Calu3 (cell line): ENCODE data around the gene ADCK2. TPM values are rescaled to one million over a fixed set of nuclear protein-coding genes. Genes with fewer than 3 reads are reported as not detected.

Experiments used
- BruUV-seq: library from RNA; stranded (reverse); fragments of 400-500 nt; replicated peaks from 2 replicates; lab custom pipeline; 2021; lab: Mats Ljungman, UMichigan
- CTCF ChIA-PET: fragments of 300-600 bp; sonication (Branson Sonifier 250); formaldehyde crosslinking; loops from one replicate; lab custom pipeline; 2022; ENCODE audit warnings: antibody characterized with exemption; lab: Charles Lee
- DNase-seq: peaks from one replicate; pipeline ENCODE4 v3.0.0; 2022
- H3K27ac Mint-ChIP-seq: one replicate; pipeline ENCODE4 v1.8.0; 2022; ENCODE audit warnings: mixed read lengths; ENCODE audit not compliant: unreplicated experiment
- H3K27me3 Mint-ChIP-seq: one replicate; pipeline ENCODE4 v1.8.0; 2022; ENCODE audit warnings: mixed read lengths; ENCODE audit not compliant: unreplicated experiment
- H3K36me3 Mint-ChIP-seq: one replicate; pipeline ENCODE4 v1.8.0; 2022; ENCODE audit warnings: mild to moderate bottlenecking, moderate library complexity, mixed read lengths; ENCODE audit not compliant: insufficient read depth, unreplicated experiment
- H3K4me1 Mint-ChIP-seq: one replicate; pipeline ENCODE4 v1.8.0; 2022; ENCODE audit warnings: mild to moderate bottlenecking, low read depth, mixed read lengths; ENCODE audit not compliant: unreplicated experiment
- H3K4me3 Mint-ChIP-seq: one replicate; pipeline ENCODE4 v1.8.0; 2022; ENCODE audit warnings: mild to moderate bottlenecking, low read depth, moderate library complexity, mixed read lengths; ENCODE audit not compliant: unreplicated experiment
- H3K9me3 Mint-ChIP-seq: one replicate; pipeline ENCODE4 v1.8.0; 2022; ENCODE audit warnings: low read depth, mixed read lengths; ENCODE audit not compliant: unreplicated experiment
- intact Hi-C: fragments of 100-400 bp; cut with micrococcal nuclease; formaldehyde crosslinking; loops from one replicate; pipeline ENCODE4 v1.10.0; 2022; ENCODE audit not compliant: unreplicated experiment
- total RNA-seq: library from RNA; stranded (reverse); gene quantifications from 2 replicates; pipeline ENCODE4 v1.2.3, GENCODE V29; 2022
- TF ChIP-seq, protein P1 (sequence below): fragments of 200-600 bp; IDR thresholded peaks from one replicate; pipeline ENCODE4 v1.8.0; 2022; ENCODE audit warnings: antibody characterized with exemption; ENCODE audit not compliant: unreplicated experiment

Gene ADCK2
- total RNA-seq, 1 experiment from 2014 or later: 12.6 TPM

- H3K4me1 Mint-ChIP-seq: no peaks in the 10 kb centered on the region
- no peaks in the 10 kb centered on the region for H3K27me3 Mint-ChIP-seq
- intact Hi-C loops: no loop called here
- no peak overlapping the region for H3K27ac Mint-ChIP-seq
- H3K36me3 Mint-ChIP-seq: peaks cover 8% of the 10 kb centered on the region
- DNase-seq: no peak
- TF ChIP-seq, protein P1, sequence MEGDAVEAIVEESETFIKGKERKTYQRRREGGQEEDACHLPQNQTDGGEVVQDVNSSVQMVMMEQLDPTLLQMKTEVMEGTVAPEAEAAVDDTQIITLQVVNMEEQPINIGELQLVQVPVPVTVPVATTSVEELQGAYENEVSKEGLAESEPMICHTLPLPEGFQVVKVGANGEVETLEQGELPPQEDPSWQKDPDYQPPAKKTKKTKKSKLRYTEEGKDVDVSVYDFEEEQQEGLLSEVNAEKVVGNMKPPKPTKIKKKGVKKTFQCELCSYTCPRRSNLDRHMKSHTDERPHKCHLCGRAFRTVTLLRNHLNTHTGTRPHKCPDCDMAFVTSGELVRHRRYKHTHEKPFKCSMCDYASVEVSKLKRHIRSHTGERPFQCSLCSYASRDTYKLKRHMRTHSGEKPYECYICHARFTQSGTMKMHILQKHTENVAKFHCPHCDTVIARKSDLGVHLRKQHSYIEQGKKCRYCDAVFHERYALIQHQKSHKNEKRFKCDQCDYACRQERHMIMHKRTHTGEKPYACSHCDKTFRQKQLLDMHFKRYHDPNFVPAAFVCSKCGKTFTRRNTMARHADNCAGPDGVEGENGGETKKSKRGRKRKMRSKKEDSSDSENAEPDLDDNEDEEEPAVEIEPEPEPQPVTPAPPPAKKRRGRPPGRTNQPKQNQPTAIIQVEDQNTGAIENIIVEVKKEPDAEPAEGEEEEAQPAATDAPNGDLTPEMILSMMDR: no peak
- H3K9me3 Mint-ChIP-seq: no peaks in the 10 kb centered on the region
- BruUV-seq: no TSS peak
- no peak overlapping the region for H3K4me3 Mint-ChIP-seq
- CTCF ChIA-PET: interaction anchor here (2.0 kb wide), 1 partner anchor 10 kb away, joined by 5 read pairs; no protein-coding TSS in a partner anchor
These were observed 12.8 kb downstream of the ADCK2 start for GRCh38 chr7:140685407-140686087.

DNA sequence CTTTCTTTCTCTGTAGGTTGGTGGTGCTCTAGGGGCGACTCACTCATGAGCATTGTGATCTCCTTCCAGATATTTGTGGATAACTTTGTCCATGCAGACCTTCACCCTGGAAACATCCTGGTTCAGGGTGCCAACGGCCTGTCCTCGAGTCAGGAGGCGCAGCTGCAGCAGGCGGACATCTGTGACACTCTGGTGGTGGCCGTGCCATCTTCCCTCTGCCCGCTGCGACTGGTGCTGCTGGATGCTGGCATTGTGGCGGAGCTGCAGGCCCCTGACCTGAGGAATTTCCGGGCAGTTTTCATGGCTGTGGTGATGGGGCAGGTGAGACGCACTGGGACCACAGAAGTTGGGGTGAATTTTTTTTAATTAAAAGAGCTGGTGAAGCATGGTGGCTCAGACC, 14.2 kb downstream of the ADCK2 start:
- intact Hi-C loops: no loop called here
- BruUV-seq: no TSS peak
- Mint-ChIP-seq H3K9me3 (no peaks in the 10 kb centered on the region), H3K27ac (no peak overlapping the region), H3K36me3 (peaks cover 8% of the 10 kb centered on the region), H3K4me1 (no peaks in the 10 kb centered on the region), H3K4me3 (no peak overlapping the region), H3K27me3 (no peaks in the 10 kb centered on the region)
- CTCF ChIA-PET: interaction anchor here (0.6 to 2.0 kb wide), 3 partner anchors 11 to 1385 kb away, joined by 3 to 5 read pairs (median 4); no protein-coding TSS in a partner anchor
- TF ChIP-seq, protein P1: no peak
- DNase-seq: no peak

- Mint-ChIP-seq H3K27ac (no peak overlapping the region), H3K4me1 (no peaks in the 10 kb centered on the region), H3K27me3 (no peaks in the 10 kb centered on the region), H3K36me3 (peaks cover 8% of the 10 kb centered on the region), H3K4me3 (no peak overlapping the region), H3K9me3 (no peaks in the 10 kb centered on the region)
- BruUV-seq: no TSS peak
- intact Hi-C loops: no loop called here
- TF ChIP-seq, protein P1: no peak
- no peak for DNase-seq
- CTCF ChIA-PET: interaction anchor here (0.6 kb wide), 1 partner anchor 620 kb away, joined by 3 read pairs; no protein-coding TSS in a partner anchor
These were observed 15.6 kb downstream of the ADCK2 start for GRCh38 chr7:140688341-140688740.

GRCh38 chr7:140689199-140690152, 16.7 kb downstream of the ADCK2 start:
- Mint-ChIP-seq H3K27ac (no peak overlapping the region), H3K27me3 (no peaks in the 10 kb centered on the region)

More at GRCh38 chr7:140689199-140690152, 16.7 kb downstream of the ADCK2 start:
- DNase-seq: no peak
- H3K36me3 Mint-ChIP-seq: no peaks in the 10 kb centered on the region
- no peak overlapping the region for H3K4me3 Mint-ChIP-seq
- H3K9me3 Mint-ChIP-seq: no peaks in the 10 kb centered on the region
- no peaks in the 10 kb centered on the region for H3K4me1 Mint-ChIP-seq
- intact Hi-C loops: loop anchor here (10.0 kb wide), 1 partner anchor 235 kb away; the partner anchor contains the start of gene BRAF
- CTCF ChIA-PET: no interaction called here
- TF ChIP-seq, protein P1: no peak
- no TSS peak for BruUV-seq
